IMR-90 (cell line): ENCODE results near the gene GUCY1A2. TPM values are rescaled to one million over a fixed set of nuclear protein-coding genes. Genes with fewer than 3 reads are reported as not detected.

Source experiments
- ATAC-seq: fragments of 200-7000 bp; cut with Tn5 transposase; 2 replicates; pipeline ENCODE4 v1.9.1; 2020; ENCODE audit warnings: low read depth, mild to moderate bottlenecking, moderate library complexity
- BruUV-seq: library from RNA; stranded (reverse); fragments of 400-500 nt; replicated peaks from 2 replicates; lab custom pipeline; 2021; lab: Mats Ljungman, UMichigan
- CTCF ChIA-PET: fragments of 300-600 bp; formaldehyde crosslinking; extraction: SDS; loops from one replicate; lab custom pipeline; 2021; ENCODE audit warnings: antibody characterized with exemption; lab: Yijun Ruan, JAX
- POLR2A ChIA-PET: fragments of 300-600 bp; sonication (Branson Sonifier 250); formaldehyde crosslinking; loops from one replicate; lab custom pipeline; 2022; ENCODE audit warnings: antibody characterized with exemption; ENCODE audit not compliant: unreplicated experiment; lab: Charles Lee
- DNase-seq: peaks from one replicate; pipeline ENCODE4 v3.0.0; 2013
- H2AFZ ChIP-seq: replicated peaks from 2 replicates; pipeline ENCODE3; 2013; ENCODE audit warnings: low read length, mild to moderate bottlenecking; ENCODE audit not compliant: poor library complexity
- H2AK5ac ChIP-seq: 2 replicates; pipeline ENCODE4 v1.6.1; 2013; ENCODE audit warnings: low read depth, low read length, inconsistent platforms
- H2AK9ac ChIP-seq: replicated peaks from 2 replicates; pipeline ENCODE3; 2013; ENCODE audit warnings: mild to moderate bottlenecking, low read depth, low read length, moderate library complexity; ENCODE audit not compliant: poor library complexity
- H2BK120ac ChIP-seq: 2 replicates; pipeline ENCODE4 v1.6.1; 2013; ENCODE audit warnings: low read depth, low read length, inconsistent platforms
- H2BK15ac ChIP-seq: 3 replicates; pipeline ENCODE4 v1.6.1; 2013; ENCODE audit warnings: low read depth, low read length, inconsistent platforms
- H2BK20ac ChIP-seq: 2 replicates; pipeline ENCODE4 v1.6.1; 2013; ENCODE audit warnings: low read depth, mild to moderate bottlenecking, inconsistent platforms, low read length, moderate library complexity
- H2BK5ac ChIP-seq: 2 replicates; pipeline ENCODE4 v1.6.1; 2013; ENCODE audit warnings: mild to moderate bottlenecking, low read depth, low read length, inconsistent platforms; ENCODE audit not compliant: poor library complexity, severe bottlenecking
- H3K14ac ChIP-seq: replicated peaks from 2 replicates; pipeline ENCODE4 v1.6.1; 2013; ENCODE audit warnings: low read depth, low read length, inconsistent platforms
- H3K18ac ChIP-seq: 2 replicates; pipeline ENCODE4 v1.6.1; 2013; ENCODE audit warnings: low read depth, low read length, control low read depth
- H3K23ac ChIP-seq: 2 replicates; pipeline ENCODE4 v1.6.1; 2013; ENCODE audit warnings: low read depth, low read length, inconsistent platforms
- H3K27ac ChIP-seq: 2 replicates; pipeline ENCODE4 v1.5.1; 2013; ENCODE audit warnings: mild to moderate bottlenecking, control low read depth, low read length; ENCODE audit not compliant: insufficient read depth
- H3K27me3 ChIP-seq: 2 replicates; pipeline ENCODE4 v1.6.1; 2013; ENCODE audit warnings: low read length; ENCODE audit not compliant: control insufficient read depth, insufficient read depth
- H3K36me3 ChIP-seq: 2 replicates; pipeline ENCODE4 v1.6.1; 2013; ENCODE audit warnings: low read length, mixed read lengths; ENCODE audit not compliant: control insufficient read depth, insufficient read depth
- H3K4ac ChIP-seq: 2 replicates; pipeline ENCODE4 v1.6.1; 2013; ENCODE audit warnings: low read depth, low read length, inconsistent platforms
- H3K4me1 ChIP-seq: 2 replicates; pipeline ENCODE4 v1.6.1; 2013; ENCODE audit warnings: low read length, mixed read lengths; ENCODE audit not compliant: control insufficient read depth, insufficient read depth
- H3K4me2 ChIP-seq: 2 replicates; pipeline ENCODE4 v1.6.1; 2013; ENCODE audit warnings: low read depth, mild to moderate bottlenecking, control low read depth, low read length, moderate library complexity
- H3K4me3 ChIP-seq: 2 replicates; pipeline ENCODE4 v1.5.1; 2013; ENCODE audit warnings: low read depth, mild to moderate bottlenecking, control low read depth, low read length, moderate library complexity; ENCODE audit not compliant: insufficient read depth
- H3K56ac ChIP-seq: 2 replicates; pipeline ENCODE4 v1.6.1; 2013; ENCODE audit warnings: low read length, inconsistent platforms; ENCODE audit not compliant: insufficient read depth; ENCODE audit errors: extremely low read depth
- H3K79me1 ChIP-seq, 2 experiments: 2 replicates each; pipeline ENCODE4 v1.6.1; 2013; ENCODE audit warnings: low read length in 2 of 2, inconsistent platforms in 1 of 2, low read depth in 1 of 2
- H3K9ac ChIP-seq: 2 replicates; pipeline ENCODE4 v1.6.1; 2013; ENCODE audit warnings: low read depth, low read length, control low read depth
- H3K9me1 ChIP-seq: 2 replicates; pipeline ENCODE4 v1.6.1; 2013; ENCODE audit warnings: low read length, inconsistent platforms; ENCODE audit not compliant: insufficient read depth
- H3K9me3 ChIP-seq: 2 replicates; pipeline ENCODE4 v1.6.1; 2013; ENCODE audit warnings: low read length; ENCODE audit not compliant: control insufficient read depth, insufficient read depth
- H4K20me1 ChIP-seq: 2 replicates; pipeline ENCODE4 v1.6.1; 2013; ENCODE audit warnings: low read length, inconsistent platforms; ENCODE audit not compliant: insufficient read depth
- H4K5ac ChIP-seq: 2 replicates; pipeline ENCODE4 v1.6.1; 2013; ENCODE audit warnings: mild to moderate bottlenecking, low read depth, low read length, control low read depth
- H4K8ac ChIP-seq, 2 experiments: 2 replicates each; pipeline ENCODE4 v1.6.1; 2013; ENCODE audit warnings: low read depth in 2 of 2, low read length in 2 of 2, control low read depth in 1 of 2, inconsistent platforms in 1 of 2
- H4K91ac ChIP-seq: 2 replicates; pipeline ENCODE4 v1.6.1; 2013; ENCODE audit warnings: low read depth, low read length, inconsistent platforms; ENCODE audit not compliant: insufficient read depth
- FOS ChIP-seq: fragments of 150-350 bp; IDR thresholded peaks from 2 replicates; pipeline ENCODE4 v1.6.1; 2016; ENCODE audit warnings: low read depth, low read length
- MXI1 ChIP-seq: IDR thresholded peaks from 2 replicates; pipeline ENCODE4 v1.6.1; 2012; ENCODE audit warnings: low read depth, mild to moderate bottlenecking, low read length, moderate library complexity, borderline replicate concordance
- RAD21 ChIP-seq: IDR thresholded peaks from 2 replicates; pipeline ENCODE4 v1.6.1; 2012; ENCODE audit warnings: low read length, improper control_type of control experiment
- RFX5 ChIP-seq: IDR thresholded peaks from 2 replicates; pipeline ENCODE4 v1.8.0; 2012; ENCODE audit warnings: low read depth, mild to moderate bottlenecking, low read length, moderate library complexity
- WGBS, 2 experiments: methylation state at CpG; one replicate each; pipeline versions ENCODE4 v1.1.5 to v1.1.7; 2013; ENCODE audit warnings: missing lambda C conversion rate in 2 of 2; ENCODE audit not compliant: insufficient read length in 1 of 2; ENCODE audit errors: extremely low coverage in 2 of 2; 5-methylcytosine and 5-hydroxymethylcytosine counted together
- dilution Hi-C: fragments of 300-500 bp; cut with HindIII; formaldehyde crosslinking; loops from one replicate; pipeline ENCODE4 v1.14.3; 2018; ENCODE audit warnings: low sequenced_read_pairs; ENCODE audit not compliant: unreplicated experiment
- in situ Hi-C: fragments of 300-500 bp; cut with MboI; formaldehyde crosslinking; loops from 3 replicates; pipeline ENCODE4 v1.14.3; 2019; ENCODE audit warnings: low sequenced_read_pairs, inconsistent platforms, mixed read lengths
- intact Hi-C: fragments of 100-400 bp; cut with micrococcal nuclease; formaldehyde crosslinking; loops from 2 replicates; pipeline ENCODE4 v1.10.0; 2022
- polyA plus RNA-seq, 3 experiments: library from polyadenylated mRNA; depleted of rRNA; stranded (reverse); fragments of >200 nt; gene quantifications; 2 replicates each; pipeline ENCODE4 v1.2.3, GENCODE V29; 2012; ENCODE audit warnings: low replicate concordance in 1 of 3
- total RNA-seq: library from RNA; depleted of rRNA; stranded (reverse); fragments of >200 nt; gene quantifications from 2 replicates; pipeline ENCODE4 v1.2.3, GENCODE V29; 2012
- TF ChIP-seq, protein P1 (sequence below): conservative IDR thresholded peaks from 2 replicates; pipeline ENCODE4 v1.5.1; 2012; ENCODE audit warnings: mild to moderate bottlenecking, low read depth, low read length, improper control_type of control experiment

GUCY1A2 gene
- total and polyA plus RNA-seq, 2 of the 4 experiments (the other 2 are of a cell fraction), result under 0.01 to 0.03 TPM

DNA sequence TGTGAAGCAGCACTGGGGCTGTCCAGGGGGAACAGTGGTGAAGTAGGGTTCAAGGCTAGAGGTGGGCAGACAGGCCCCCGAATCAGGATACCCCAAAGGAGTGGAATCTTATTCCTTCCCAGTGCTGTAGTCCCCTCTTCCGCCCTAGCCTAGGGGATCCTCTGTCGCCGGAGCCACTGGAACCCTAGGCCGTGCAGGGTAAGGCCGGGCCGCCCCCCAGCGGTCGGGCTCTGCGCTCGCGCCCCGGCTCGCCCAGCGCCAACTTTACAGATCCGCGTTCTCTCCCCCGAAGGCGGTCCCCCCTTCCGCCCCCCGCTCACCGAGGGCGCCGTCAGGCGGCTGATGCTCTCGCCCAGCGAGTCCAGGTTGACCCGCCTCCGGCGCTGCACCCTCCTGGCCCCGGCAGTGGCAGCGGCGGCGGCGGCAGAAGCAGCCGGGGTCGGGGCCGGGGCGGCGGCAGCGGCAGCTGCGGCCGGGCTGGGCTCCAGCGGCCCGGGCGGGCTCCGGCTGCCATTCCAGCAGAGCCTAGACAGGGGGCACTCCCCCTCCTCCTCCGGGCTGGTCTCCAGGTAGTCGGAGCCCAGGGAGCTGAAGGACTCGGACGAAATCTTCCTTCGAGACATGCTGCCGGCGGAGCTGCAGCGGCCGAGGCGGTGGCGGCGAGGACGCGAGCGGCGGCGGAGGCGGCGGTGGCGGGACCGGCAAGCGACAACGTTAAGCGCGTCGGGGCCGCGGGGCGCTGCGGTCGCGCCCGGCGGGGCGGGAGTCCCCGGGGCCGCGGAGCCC, 650 bp downstream of the GUCY1A2 start:
- intact Hi-C loops, result loop anchor here (5.0 kb wide), 3 partner anchors 295 to 860 kb away; no protein-coding TSS in a partner anchor

More for the DNA sequence above, 650 bp downstream of the GUCY1A2 start:
- H3K9me1 ChIP-seq, result no peaks in the 10 kb centered on the region
- H3K79me1 ChIP-seq, result no peaks in the 10 kb centered on the region
- H4K8ac ChIP-seq, result no peak overlapping the region
- no peak for TF ChIP-seq MXI1
- TF ChIP-seq RAD21, result peak; percentile 47
- TF ChIP-seq, protein P1, sequence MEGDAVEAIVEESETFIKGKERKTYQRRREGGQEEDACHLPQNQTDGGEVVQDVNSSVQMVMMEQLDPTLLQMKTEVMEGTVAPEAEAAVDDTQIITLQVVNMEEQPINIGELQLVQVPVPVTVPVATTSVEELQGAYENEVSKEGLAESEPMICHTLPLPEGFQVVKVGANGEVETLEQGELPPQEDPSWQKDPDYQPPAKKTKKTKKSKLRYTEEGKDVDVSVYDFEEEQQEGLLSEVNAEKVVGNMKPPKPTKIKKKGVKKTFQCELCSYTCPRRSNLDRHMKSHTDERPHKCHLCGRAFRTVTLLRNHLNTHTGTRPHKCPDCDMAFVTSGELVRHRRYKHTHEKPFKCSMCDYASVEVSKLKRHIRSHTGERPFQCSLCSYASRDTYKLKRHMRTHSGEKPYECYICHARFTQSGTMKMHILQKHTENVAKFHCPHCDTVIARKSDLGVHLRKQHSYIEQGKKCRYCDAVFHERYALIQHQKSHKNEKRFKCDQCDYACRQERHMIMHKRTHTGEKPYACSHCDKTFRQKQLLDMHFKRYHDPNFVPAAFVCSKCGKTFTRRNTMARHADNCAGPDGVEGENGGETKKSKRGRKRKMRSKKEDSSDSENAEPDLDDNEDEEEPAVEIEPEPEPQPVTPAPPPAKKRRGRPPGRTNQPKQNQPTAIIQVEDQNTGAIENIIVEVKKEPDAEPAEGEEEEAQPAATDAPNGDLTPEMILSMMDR, result peak; percentile 37; the same call in 1 of the 2 replicates
- no peak for TF ChIP-seq FOS
- no peak for TF ChIP-seq RFX5
- no peak overlapping the region for H3K14ac ChIP-seq
- H4K91ac ChIP-seq, result no peak overlapping the region
- no peak overlapping the region for H3K9ac ChIP-seq
- in situ Hi-C loops, result no loop called here
- H3K4me3 ChIP-seq, result peak overlapping the region; percentile 42
- H4K5ac ChIP-seq, result no peak overlapping the region
- 0% methylated on average over 49 of the region's 85 CpGs; no CpG with 5 or more reads in 1 of the 2 experiments for WGBS, 2 experiments
- H3K36me3 ChIP-seq, result no peaks in the 10 kb centered on the region
- dilution Hi-C loops, result no loop called here
- no peak overlapping the region for H3K4ac ChIP-seq
- H4K20me1 ChIP-seq, result no peaks in the 10 kb centered on the region
- peak overlapping the region; percentile 83 for H2AFZ ChIP-seq
- H2BK15ac ChIP-seq, result no peak overlapping the region
- H3K23ac ChIP-seq, result no peak overlapping the region
- ChIA-PET POLR2A (no interaction called here), CTCF (interaction anchor here (0.6 kb wide), 1 partner anchor 42 kb away, joined by 3 read pairs; no protein-coding TSS in a partner anchor)
- peak overlapping the region; percentile 80 for H3K4me2 ChIP-seq
- no peak overlapping the region for H2AK5ac ChIP-seq
- H3K4me1 ChIP-seq, result no peaks in the 10 kb centered on the region
- DNase-seq (no peak), ATAC-seq (peak; percentile 79)
- no peak overlapping the region for H2BK5ac ChIP-seq
- no peak overlapping the region for H3K27ac ChIP-seq
- peak overlapping the region; percentile 49 for H2AK9ac ChIP-seq
- H3K56ac ChIP-seq, result no peak overlapping the region
- no peaks in the 10 kb centered on the region for H3K9me3 ChIP-seq
- H3K27me3 ChIP-seq, result peaks cover 23% of the 10 kb centered on the region
- no peak overlapping the region for H3K18ac ChIP-seq
- H2BK20ac ChIP-seq, result no peak overlapping the region
- H2BK120ac ChIP-seq, result no peak overlapping the region
- no TSS peak for BruUV-seq
